Fibroblast of villous mesenchyme (primary cell): Measurements from ENCODE around the gene SLIT3. TPM values are rescaled to one million over a fixed set of nuclear protein-coding genes. Genes with fewer than 3 reads are reported as not detected.
A peak's percentile ranks its signal among the peaks of the same experiment; 100 is the strongest.

Source experiments
- DNase-seq: peaks from one replicate; pipeline ENCODE4 v3.0.0-alpha.2; 2010; ENCODE audit warnings: low read depth
- H3K4me3 ChIP-seq: 2 replicates; pipeline ENCODE4 v1.5.1; 2011; ENCODE audit warnings: low read depth, mild to moderate bottlenecking, low read length
- total RNA-seq: library from RNA; depleted of rRNA; stranded (reverse); fragments of >200 nt; gene quantifications from 2 replicates; pipeline ENCODE4 v1.2.3, GENCODE V29; 2012
- TF ChIP-seq, protein P1 (sequence below): IDR thresholded peaks from 2 replicates; pipeline ENCODE4 v1.5.1; 2012; ENCODE audit warnings: low read depth, mild to moderate bottlenecking, low read length; ENCODE audit not compliant: insufficient read depth

The SLIT3 gene
- total RNA-seq, 1 donor, result under 0.01 TPM

DNA sequence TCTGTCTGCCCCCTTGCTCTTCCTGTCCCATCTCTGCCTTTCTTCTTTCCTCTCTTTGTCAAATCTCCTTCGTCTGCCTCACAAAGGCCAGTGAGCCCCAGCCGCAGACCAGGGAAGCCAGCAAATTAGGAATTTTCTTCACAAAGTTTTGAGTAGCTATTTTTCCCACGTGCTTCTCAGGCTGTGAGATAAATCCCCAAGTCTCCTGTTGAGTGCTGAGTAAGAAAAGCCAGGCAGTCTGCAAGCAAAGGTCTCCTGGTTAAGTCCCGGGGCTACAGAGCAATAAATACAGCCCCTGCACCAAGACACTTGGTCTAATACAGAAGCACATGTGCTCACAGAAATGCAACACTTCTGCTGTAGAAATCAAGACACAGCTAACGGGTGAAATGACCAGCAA is 284.9 kb downstream of the SLIT3 start:
- H3K4me3 ChIP-seq, result no peak overlapping the region
- DNase-seq, result no peak
- TF ChIP-seq, protein P1, sequence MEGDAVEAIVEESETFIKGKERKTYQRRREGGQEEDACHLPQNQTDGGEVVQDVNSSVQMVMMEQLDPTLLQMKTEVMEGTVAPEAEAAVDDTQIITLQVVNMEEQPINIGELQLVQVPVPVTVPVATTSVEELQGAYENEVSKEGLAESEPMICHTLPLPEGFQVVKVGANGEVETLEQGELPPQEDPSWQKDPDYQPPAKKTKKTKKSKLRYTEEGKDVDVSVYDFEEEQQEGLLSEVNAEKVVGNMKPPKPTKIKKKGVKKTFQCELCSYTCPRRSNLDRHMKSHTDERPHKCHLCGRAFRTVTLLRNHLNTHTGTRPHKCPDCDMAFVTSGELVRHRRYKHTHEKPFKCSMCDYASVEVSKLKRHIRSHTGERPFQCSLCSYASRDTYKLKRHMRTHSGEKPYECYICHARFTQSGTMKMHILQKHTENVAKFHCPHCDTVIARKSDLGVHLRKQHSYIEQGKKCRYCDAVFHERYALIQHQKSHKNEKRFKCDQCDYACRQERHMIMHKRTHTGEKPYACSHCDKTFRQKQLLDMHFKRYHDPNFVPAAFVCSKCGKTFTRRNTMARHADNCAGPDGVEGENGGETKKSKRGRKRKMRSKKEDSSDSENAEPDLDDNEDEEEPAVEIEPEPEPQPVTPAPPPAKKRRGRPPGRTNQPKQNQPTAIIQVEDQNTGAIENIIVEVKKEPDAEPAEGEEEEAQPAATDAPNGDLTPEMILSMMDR, result no peak

DNA sequence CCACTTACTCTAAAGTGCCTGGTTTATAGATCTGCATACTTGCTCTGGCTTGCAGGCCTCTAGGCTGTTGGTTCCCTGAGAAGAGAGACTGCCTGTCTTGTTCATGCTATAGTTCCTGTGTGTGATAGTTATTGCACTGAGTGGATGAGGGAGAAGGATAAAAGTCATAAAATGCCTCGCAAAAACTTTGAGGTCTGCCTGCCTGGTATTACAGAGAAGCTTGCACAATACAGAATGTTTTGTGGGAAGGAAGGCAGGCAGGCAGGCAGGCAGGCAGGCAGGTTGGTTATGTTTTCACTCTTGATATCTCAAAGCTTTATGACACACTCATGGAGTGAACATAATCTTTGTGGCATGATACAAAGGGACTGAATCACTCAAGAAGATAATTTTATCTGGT is 287.1 kb downstream of the SLIT3 start:
- H3K4me3 ChIP-seq, result no peak overlapping the region
- TF ChIP-seq, protein P1, result no peak
- DNase-seq, result no peak

DNA sequence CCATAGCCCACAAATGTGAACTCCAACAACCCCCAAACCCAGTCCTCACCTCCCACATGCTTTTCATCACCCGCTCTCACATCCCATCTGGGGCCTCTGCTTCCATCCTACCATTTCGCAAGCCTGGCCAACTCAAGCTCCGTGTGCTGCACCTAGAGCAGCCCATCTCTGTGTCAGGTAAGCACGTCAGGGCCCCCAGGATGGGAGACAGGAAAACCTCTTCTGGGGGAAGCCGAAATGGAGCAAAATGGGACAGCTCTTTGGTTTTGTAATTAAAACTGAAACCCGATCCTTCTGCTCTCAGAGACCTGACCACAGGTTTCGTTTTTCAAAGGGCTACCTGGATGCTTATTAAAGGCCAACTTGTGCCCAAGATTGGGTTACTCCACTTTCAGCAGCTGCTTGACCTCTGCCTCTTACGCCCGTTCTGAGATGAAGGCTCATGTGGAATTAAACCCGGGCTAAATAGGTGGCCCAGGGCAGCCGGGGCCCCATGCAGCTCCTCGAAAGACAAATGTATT is 287.7 kb downstream of the SLIT3 start:
- no peak for DNase-seq
- no peak overlapping the region for H3K4me3 ChIP-seq
- TF ChIP-seq, protein P1, result no peak

DNA sequence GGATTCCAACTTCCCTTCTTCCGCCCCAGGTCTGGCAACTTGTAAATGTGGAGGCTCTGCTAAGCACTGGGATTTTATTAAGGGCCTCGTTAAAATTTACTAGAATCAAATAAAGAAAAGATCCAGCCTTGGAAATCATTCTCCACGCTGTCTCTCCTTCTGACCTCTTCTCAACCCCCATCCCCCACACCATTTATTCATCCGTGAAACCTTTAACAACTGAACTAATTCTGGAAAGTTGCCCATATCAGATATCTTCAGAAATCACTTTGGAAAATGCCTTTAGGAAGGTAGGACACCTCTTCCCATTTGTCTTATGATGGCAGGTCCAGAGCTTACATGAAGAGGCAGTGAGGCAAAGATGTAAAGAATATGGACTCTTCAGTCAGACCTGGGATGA is 288.5 kb downstream of the SLIT3 start:
- DNase-seq, result no peak
- TF ChIP-seq, protein P1, result no peak
- no peak overlapping the region for H3K4me3 ChIP-seq

GRCh38 chr5:169011451-169011850 is 289.5 kb downstream of the SLIT3 start:
- no peak overlapping the region for H3K4me3 ChIP-seq
- TF ChIP-seq, protein P1, result no peak

DNA sequence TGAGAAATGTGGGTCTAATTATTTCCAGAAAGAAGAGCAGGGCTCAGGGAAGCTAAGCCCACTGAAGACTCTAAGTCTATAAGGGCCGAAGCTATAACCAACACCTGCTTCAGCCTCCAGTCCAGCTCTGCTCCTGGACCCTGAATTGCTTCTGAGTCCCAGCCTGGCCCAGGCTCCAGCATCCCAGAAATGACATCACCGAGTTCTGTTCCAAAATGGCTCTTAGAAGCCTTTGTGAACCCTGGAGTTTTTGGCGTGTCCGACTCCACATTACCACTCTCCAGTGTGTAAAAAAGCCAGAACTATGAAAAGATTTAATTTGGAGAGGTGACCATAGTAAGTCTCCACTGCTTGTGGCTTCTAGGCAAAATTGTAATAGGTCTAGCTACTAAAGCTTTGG is 289.9 kb downstream of the SLIT3 start:
- no peak for DNase-seq
- no peak overlapping the region for H3K4me3 ChIP-seq
- TF ChIP-seq, protein P1, result no peak

More at GRCh38 chr5:169011451-169011850, 289.5 kb downstream of the SLIT3 start:
- DNase-seq, result no peak

DNA sequence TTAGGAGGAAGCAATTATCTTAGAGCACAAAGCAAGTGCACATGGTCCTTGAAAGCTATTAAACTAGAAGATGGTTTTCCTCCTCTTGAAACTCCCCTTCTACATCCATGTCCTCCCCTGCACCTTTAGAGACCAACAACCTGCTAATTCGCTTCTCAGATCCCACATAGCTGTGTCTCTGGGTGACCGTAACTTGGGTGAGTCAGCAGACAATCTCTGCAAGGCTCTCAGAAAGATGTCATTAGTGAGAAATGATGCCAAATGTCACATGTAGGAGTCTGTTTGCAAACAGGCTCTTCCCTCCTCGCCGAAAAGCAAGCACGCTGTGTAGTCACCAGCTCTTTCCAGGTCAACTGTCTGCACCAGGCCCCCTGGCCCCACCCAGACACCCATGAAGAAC is 291.8 kb downstream of the SLIT3 start:
- TF ChIP-seq, protein P1, result no peak
- H3K4me3 ChIP-seq, result no peak overlapping the region
- peak; percentile 16 for DNase-seq
